Transverse colon (tissue), 4 donors: Measurements from ENCODE around the gene CSRP3. TPM values are rescaled to one million over a fixed set of nuclear protein-coding genes. Genes with fewer than 3 reads are reported as not detected.

Experiments
- DNase-seq: peaks from one replicate; pipeline ENCODE4 v3.0.0-alpha.2; 2019
- H3K27ac ChIP-seq, 4 donors: fragments of 200-600 bp; sonication (generic); 2 replicates each; pipeline ENCODE4 v1.5.1; 2016 to 2018; ENCODE audit warnings: inconsistent platforms in 4 of 4
- H3K27me3 ChIP-seq: fragments of 200-600 bp; sonication (generic); 2 replicates; pipeline ENCODE4 v1.5.1; 2017; ENCODE audit warnings: inconsistent platforms
- H3K36me3 ChIP-seq, 4 donors: fragments of 200-600 bp; sonication (generic); 2 replicates each; pipeline ENCODE4 v1.5.1; 2017 to 2019; ENCODE audit warnings: inconsistent platforms in 4 of 4
- H3K4me1 ChIP-seq, 4 donors: fragments of 200-600 bp; sonication (generic); 2 replicates each; pipeline ENCODE4 v1.5.1; 2017 to 2020; ENCODE audit warnings: inconsistent platforms in 4 of 4
- H3K4me3 ChIP-seq, 4 donors: fragments of 200-600 bp; sonication (generic); 1 replicate in 1 of 4; 2 replicates in 3 of 4; pipeline versions ENCODE4 v1.5.1 to v1.6.1; 2017 to 2019; ENCODE audit warnings: inconsistent platforms in 4 of 4
- H3K9me3 ChIP-seq, 2 donors: fragments of 200-600 bp; sonication (generic); 2 replicates each; pipeline ENCODE4 v1.5.1; 2017 to 2019; ENCODE audit warnings: inconsistent platforms in 2 of 2
- EP300 ChIP-seq: sonication (generic); formaldehyde crosslinking; IDR thresholded peaks from one replicate; pipeline ENCODE4 v1.6.1; 2017; ENCODE audit warnings: antibody characterized with exemption, low read depth
- POLR2A ChIP-seq: fragments of 450-650 bp; IDR thresholded peaks from one replicate; pipeline ENCODE4 v1.6.1; 2016; ENCODE audit warnings: antibody characterized with exemption, mild to moderate bottlenecking, moderate library complexity
- POLR2AphosphoS5 ChIP-seq, 3 donors: sonication (generic); formaldehyde crosslinking; IDR thresholded peaks; one replicate each; pipeline ENCODE4 v1.6.1; 2016; ENCODE audit warnings: antibody characterized with exemption in 3 of 3
- WGBS, 2 donors: methylation state at CpG; one replicate each; pipeline ENCODE4 v1.1.5; 2018; ENCODE audit warnings: low coverage in 1 of 2; 5-methylcytosine and 5-hydroxymethylcytosine counted together
- in situ Hi-C, 4 donors: fragments of 200-750 bp; cut with MboI; loops; one replicate each; pipeline versions ENCODE4 v1.15.0 to v1.15.1; 2017; ENCODE audit warnings: low sequenced_read_pairs in 3 of 4, low pct_ligation_motif_present in 1 of 4, low pct_unique_long_range_greater_than_20kb in 1 of 4
- intact Hi-C: fragments of 100-400 bp; cut with DNase I; formaldehyde crosslinking; loops from one replicate; pipeline ENCODE4 v1.15.1; 2023; ENCODE audit warnings: low total_unique reads
- total RNA-seq, 4 donors: library from RNA; depleted of rRNA; stranded (reverse); fragments of >200 nt; gene quantifications; one replicate each; pipeline ENCODE4 v1.1.0, GENCODE V29; 2016
- TF ChIP-seq, protein P1 (sequence below), 5 experiments: fragments of 200-600 bp in 3 of 5; fragments of 450-650 bp in 2 of 5; sonication (generic) in 3 of 5; IDR thresholded peaks; 1 replicate in 2 of 5; 2 replicates in 3 of 5; pipeline ENCODE4 v1.5.1; 2016 to 2017; ENCODE audit warnings: antibody characterized with exemption in 5 of 5, inconsistent platforms in 3 of 5, mild to moderate bottlenecking in 2 of 5, moderate library complexity in 1 of 5

Gene CSRP3
- total RNA-seq, 4 donors from 2014 or later = not detected

DNA sequence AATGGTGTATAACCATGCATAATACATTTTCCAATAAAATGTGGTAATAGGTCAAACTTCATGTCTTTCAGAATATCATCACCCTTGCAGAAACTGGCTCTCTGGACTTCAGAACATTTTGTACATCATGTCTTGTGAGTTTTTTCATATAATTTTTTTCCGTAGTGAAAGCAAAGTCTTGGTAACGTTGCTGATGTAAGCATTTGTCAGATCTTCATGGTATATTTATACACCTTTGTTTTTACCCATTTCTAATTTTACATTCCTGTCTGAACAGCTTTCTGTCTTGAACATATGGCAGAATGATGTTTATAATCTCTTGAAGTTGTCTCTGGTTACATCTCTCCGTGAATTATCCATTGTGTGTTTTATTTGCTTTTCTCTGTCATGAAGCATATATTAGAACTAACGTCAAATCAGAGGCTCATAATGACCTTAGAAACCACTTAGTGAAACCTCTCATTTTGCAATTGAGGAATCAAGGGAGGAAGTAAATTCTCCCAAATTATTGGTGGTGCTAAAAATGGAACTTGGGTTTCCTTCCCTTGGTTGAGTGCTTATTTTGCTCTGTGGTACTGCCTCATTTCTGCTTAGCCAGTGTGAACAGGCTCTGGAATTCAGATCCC, 37.4 kb downstream of the CSRP3 start:
- in situ Hi-C loops = no loop called here
- DNase-seq = no peak
- no peaks in the 10 kb centered on the region for H3K9me3 ChIP-seq

DNA sequence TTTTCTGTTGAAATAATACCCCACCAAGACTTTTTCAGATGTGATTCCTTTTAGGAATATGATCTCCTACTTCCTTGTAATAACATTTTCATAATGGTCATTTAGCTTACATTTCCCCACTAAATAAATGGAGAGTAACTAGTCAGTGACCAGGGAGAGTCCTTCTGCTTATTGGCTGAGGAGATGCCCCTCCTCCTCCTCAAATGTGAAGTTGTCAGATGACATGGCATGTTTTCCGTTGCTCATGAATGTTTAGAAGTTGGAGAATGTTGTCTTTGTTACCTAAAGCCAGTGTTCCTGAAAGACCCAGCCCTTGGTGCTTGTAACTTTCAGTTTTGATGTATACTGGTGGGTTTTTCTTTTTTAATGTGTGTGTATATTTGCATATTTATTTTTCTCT, 38.2 kb downstream of the CSRP3 start:
- in situ Hi-C loops = no loop called here
- Histone ChIP-seq H3K36me3 (peaks cover 0 to 26% (median 10%) of the 10 kb centered on the region in 4 donors), H3K9me3 (no peaks in the 10 kb centered on the region), H3K4me3 (no peak overlapping the region), H3K27me3 (no peaks in the 10 kb centered on the region), H3K27ac (no peak overlapping the region), H3K4me1 (no peaks in the 10 kb centered on the region)
- 86 to 100% methylated on average over 1 of the region's 1 CpG for WGBS, 2 donors
- intact Hi-C loops = no loop called here
- no peak for DNase-seq
- TF ChIP-seq, protein P1, sequence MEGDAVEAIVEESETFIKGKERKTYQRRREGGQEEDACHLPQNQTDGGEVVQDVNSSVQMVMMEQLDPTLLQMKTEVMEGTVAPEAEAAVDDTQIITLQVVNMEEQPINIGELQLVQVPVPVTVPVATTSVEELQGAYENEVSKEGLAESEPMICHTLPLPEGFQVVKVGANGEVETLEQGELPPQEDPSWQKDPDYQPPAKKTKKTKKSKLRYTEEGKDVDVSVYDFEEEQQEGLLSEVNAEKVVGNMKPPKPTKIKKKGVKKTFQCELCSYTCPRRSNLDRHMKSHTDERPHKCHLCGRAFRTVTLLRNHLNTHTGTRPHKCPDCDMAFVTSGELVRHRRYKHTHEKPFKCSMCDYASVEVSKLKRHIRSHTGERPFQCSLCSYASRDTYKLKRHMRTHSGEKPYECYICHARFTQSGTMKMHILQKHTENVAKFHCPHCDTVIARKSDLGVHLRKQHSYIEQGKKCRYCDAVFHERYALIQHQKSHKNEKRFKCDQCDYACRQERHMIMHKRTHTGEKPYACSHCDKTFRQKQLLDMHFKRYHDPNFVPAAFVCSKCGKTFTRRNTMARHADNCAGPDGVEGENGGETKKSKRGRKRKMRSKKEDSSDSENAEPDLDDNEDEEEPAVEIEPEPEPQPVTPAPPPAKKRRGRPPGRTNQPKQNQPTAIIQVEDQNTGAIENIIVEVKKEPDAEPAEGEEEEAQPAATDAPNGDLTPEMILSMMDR (IDR thresholded peaks at IDR 0.05) = no peak
- TF ChIP-seq EP300 = no peak
- no peak for TF ChIP-seq POLR2AphosphoS5 (IDR thresholded peaks at IDR 0.05)
- no peak for TF ChIP-seq POLR2A

More for the DNA sequence above, 37.4 kb downstream of the CSRP3 start:
- H3K27me3 ChIP-seq = no peaks in the 10 kb centered on the region
- 87 to 90% methylated on average over 4 of the region's 4 CpGs for WGBS, 2 donors
- TF ChIP-seq POLR2AphosphoS5 (IDR thresholded peaks at IDR 0.05) (no peak), POLR2A (no peak), EP300 (no peak)
- TF ChIP-seq, protein P1 (IDR thresholded peaks at IDR 0.05) = no peak
- H3K4me3 ChIP-seq = no peak overlapping the region
- H3K27ac ChIP-seq = no peak overlapping the region
- peaks cover 0 to 26% (median 11%) of the 10 kb centered on the region in 4 donors for H3K36me3 ChIP-seq
- no peaks in the 10 kb centered on the region for H3K4me1 ChIP-seq
- intact Hi-C loops = no loop called here

DNA sequence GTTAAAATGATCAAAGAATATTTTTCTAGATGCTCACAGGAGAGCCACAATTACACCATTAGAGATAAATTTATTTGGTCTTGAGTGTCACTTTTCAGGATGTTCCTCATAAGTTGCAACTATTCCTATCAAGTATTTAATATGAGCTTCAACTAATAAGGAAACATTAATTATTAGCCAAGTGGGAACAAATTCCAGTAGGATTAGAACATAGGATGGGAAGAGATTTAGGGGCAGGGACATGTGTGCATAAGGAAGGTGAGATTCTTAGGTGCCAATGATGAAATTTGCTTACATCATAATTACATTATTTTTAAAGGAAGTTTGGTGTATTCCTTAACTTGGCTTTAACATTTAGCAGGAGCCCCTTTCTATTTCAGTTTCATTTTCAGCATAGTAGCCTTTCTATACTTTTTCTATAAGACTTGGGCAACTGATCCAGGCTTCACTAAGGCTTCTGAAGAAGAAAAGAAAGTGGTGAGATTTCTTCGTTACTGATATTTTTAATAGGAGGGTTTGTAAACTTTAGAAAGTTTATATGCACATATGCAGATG, 38.8 kb downstream of the CSRP3 start:
- H3K36me3 ChIP-seq = peaks cover 0 to 25% (median 7%) of the 10 kb centered on the region in 4 donors

DNA sequence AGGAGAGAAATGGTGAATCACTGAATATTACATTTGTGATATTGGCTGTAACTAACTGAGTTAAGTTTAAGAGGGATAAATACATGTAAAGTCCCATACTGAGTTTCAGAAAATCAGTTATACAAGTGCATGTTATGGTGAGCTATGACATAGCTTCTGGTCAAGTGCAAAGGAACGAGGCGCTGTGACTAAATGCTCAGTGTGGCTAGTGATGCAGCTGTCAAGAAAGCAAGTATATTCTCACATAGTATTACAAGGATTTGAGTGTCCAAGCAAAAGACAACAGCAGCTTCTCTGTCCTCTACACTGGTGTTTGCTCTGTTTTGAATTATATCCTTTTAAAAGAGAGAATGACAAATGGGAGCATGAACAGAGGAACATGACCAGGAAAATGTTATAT, 40.1 kb downstream of the CSRP3 start:
- Histone ChIP-seq H3K27me3 (no peaks in the 10 kb centered on the region), H3K36me3 (peaks cover 0 to 13% (median 6%) of the 10 kb centered on the region in 4 donors), H3K4me3 (no peak overlapping the region), H3K4me1 (no peaks in the 10 kb centered on the region), H3K9me3 (no peaks in the 10 kb centered on the region), H3K27ac (no peak overlapping the region)
- WGBS, 2 donors = 91 to 95% methylated on average over 2 of the region's 2 CpGs
- TF ChIP-seq POLR2A (no peak), POLR2AphosphoS5 (IDR thresholded peaks at IDR 0.05) (no peak), EP300 (no peak)
- TF ChIP-seq, protein P1 (IDR thresholded peaks at IDR 0.05) = no peak
- in situ Hi-C loops (no loop called here), intact Hi-C loops (no loop called here)
- no peak for DNase-seq

More for the DNA sequence above, 38.8 kb downstream of the CSRP3 start:
- H3K4me1 ChIP-seq = no peaks in the 10 kb centered on the region
- no peaks in the 10 kb centered on the region for H3K9me3 ChIP-seq
- H3K4me3 ChIP-seq = no peak overlapping the region
- no peak for TF ChIP-seq POLR2AphosphoS5 (IDR thresholded peaks at IDR 0.05)
- TF ChIP-seq, protein P1 (IDR thresholded peaks at IDR 0.05) = no peak
- no peak for TF ChIP-seq POLR2A
- TF ChIP-seq EP300 = no peak
- in situ Hi-C loops = no loop called here
- no peak overlapping the region for H3K27ac ChIP-seq
- no peaks in the 10 kb centered on the region for H3K27me3 ChIP-seq
- intact Hi-C loops = no loop called here
- WGBS, 2 donors = 93 to 95% methylated on average over 1 of the region's 1 CpG
- no peak for DNase-seq
